Endodermal cell (in vitro differentiated cells): ENCODE measurements around the gene DENND1A. TPM values are rescaled to one million over a fixed set of nuclear protein-coding genes. Genes with fewer than 3 reads are reported as not detected.

ENCODE experiments used
- DNase-seq: peaks from one replicate; pipeline ENCODE4 v3.0.0-alpha.2; 2017
- H3K27ac ChIP-seq: 2 replicates; pipeline ENCODE4 v1.5.1; 2013; ENCODE audit warnings: mild to moderate bottlenecking, low read depth, low read length, moderate library complexity
- H3K27me3 ChIP-seq: 2 replicates; pipeline ENCODE4 v1.6.1; 2013; ENCODE audit warnings: mild to moderate bottlenecking, low read length, moderate library complexity; ENCODE audit not compliant: insufficient read depth, control insufficient read depth, poor library complexity, severe bottlenecking
- H3K36me3 ChIP-seq: 2 replicates; pipeline ENCODE4 v1.7.0; 2013; ENCODE audit warnings: mild to moderate bottlenecking, low read length, moderate library complexity; ENCODE audit not compliant: control insufficient read depth, insufficient read depth
- H3K4me1 ChIP-seq: one replicate; pipeline ENCODE4 v1.7.0; 2013; ENCODE audit warnings: low read length; ENCODE audit not compliant: control insufficient read depth, insufficient read depth
- H3K4me3 ChIP-seq: 2 replicates; pipeline ENCODE4 v1.5.1; 2013; ENCODE audit warnings: mild to moderate bottlenecking, low read length, moderate library complexity
- H3K9ac ChIP-seq: 2 replicates; pipeline ENCODE4 v1.6.1; 2013; ENCODE audit warnings: mild to moderate bottlenecking, low read length, moderate library complexity; ENCODE audit not compliant: poor library complexity, severe bottlenecking; ENCODE audit errors: extremely low read depth
- H3K9me3 ChIP-seq: 2 replicates; pipeline ENCODE4 v1.6.1; 2013; ENCODE audit warnings: mild to moderate bottlenecking, low read length, moderate library complexity; ENCODE audit not compliant: control insufficient read depth
- H3K27ac Mint-ChIP-seq: 2 replicates; pipeline ENCODE4 v1.8.0; 2020; ENCODE audit warnings: mixed read lengths
- H3K27me3 Mint-ChIP-seq: 2 replicates; pipeline ENCODE4 v1.8.0; 2021; ENCODE audit warnings: mild to moderate bottlenecking, mixed read lengths; ENCODE audit not compliant: insufficient read depth
- H3K36me3 Mint-ChIP-seq: 2 replicates; pipeline ENCODE4 v1.8.0; 2020; ENCODE audit warnings: low read depth, mixed read lengths
- H3K4me1 Mint-ChIP-seq: 2 replicates; pipeline ENCODE4 v1.8.0; 2020; ENCODE audit warnings: mixed read lengths
- H3K4me3 Mint-ChIP-seq: 2 replicates; pipeline ENCODE4 v1.8.0; 2020; ENCODE audit warnings: mild to moderate bottlenecking, moderate library complexity, mixed read lengths
- H3K9me3 Mint-ChIP-seq: 2 replicates; pipeline ENCODE4 v1.8.0; 2020; ENCODE audit warnings: mild to moderate bottlenecking, mixed read lengths
- WGBS, 2 experiments: methylation state at CpG; one replicate each; pipeline versions ENCODE4 v1.1.5 to v1.1.7; 2013; ENCODE audit warnings: missing lambda C conversion rate in 2 of 2, mixed read lengths in 1 of 2; ENCODE audit not compliant: insufficient coverage in 1 of 2, insufficient read length in 1 of 2; 5-methylcytosine and 5-hydroxymethylcytosine counted together
- total RNA-seq, 2 donors: library from RNA; stranded (reverse); fragmentation: NEBNext Ultra II Directional in 1 of 2; extraction: Animal tissue kit (Norgen Biotek cat#: 25700) in 1 of 2; gene quantifications; 2 replicates in 1 of 2; 3 replicates in 1 of 2; pipeline ENCODE4 v1.2.1, GENCODE V29; 2021
- TF ChIP-seq, protein P1 (sequence below): fragments of 200-600 bp; sonication (generic); conservative IDR thresholded peaks from 2 replicates; pipeline ENCODE4 v1.5.0; 2021; ENCODE audit warnings: antibody characterized with exemption, mild to moderate bottlenecking

DENND1A gene
- total RNA-seq, 2 donors from 2014 or later: 29.5 to 38.4 TPM

DNA sequence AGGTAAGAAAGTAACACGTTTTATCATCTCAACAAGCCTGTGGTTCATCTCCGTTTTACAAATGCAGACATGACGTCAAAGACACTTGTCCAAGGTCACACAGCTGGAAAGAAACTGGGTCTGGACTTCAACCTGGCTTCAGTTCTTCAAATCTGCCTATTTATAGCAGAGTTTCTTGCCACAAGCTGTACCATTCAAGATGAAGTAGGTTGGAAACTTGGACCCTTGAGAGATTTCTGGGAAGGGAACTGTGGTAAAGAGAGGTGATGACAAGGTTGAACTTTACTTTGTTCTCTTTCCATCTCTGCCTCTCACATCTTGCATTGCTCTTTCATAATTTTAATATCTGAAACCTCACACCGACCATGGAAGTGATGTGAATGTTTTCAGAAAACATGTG, 29.9 kb upstream of the DENND1A start:
- H3K36me3 ChIP-seq: no peaks in the 10 kb centered on the region
- H3K9me3 ChIP-seq: no peaks in the 10 kb centered on the region
- Mint-ChIP-seq H3K27ac (no peak overlapping the region), H3K4me3 (no peak overlapping the region), H3K27me3 (peaks cover 19% of the 10 kb centered on the region), H3K9me3 (no peaks in the 10 kb centered on the region), H3K4me1 (peaks cover 4% of the 10 kb centered on the region), H3K36me3 (no peaks in the 10 kb centered on the region)
- no peak overlapping the region for H3K27ac ChIP-seq
- WGBS, 2 experiments: 88 to 90% methylated on average over 3 to 4 of the region's 4 CpGs
- no peak overlapping the region for H3K4me3 ChIP-seq
- H3K9ac ChIP-seq: no peak overlapping the region
- H3K27me3 ChIP-seq: peaks cover 2% of the 10 kb centered on the region
- TF ChIP-seq, protein P1, sequence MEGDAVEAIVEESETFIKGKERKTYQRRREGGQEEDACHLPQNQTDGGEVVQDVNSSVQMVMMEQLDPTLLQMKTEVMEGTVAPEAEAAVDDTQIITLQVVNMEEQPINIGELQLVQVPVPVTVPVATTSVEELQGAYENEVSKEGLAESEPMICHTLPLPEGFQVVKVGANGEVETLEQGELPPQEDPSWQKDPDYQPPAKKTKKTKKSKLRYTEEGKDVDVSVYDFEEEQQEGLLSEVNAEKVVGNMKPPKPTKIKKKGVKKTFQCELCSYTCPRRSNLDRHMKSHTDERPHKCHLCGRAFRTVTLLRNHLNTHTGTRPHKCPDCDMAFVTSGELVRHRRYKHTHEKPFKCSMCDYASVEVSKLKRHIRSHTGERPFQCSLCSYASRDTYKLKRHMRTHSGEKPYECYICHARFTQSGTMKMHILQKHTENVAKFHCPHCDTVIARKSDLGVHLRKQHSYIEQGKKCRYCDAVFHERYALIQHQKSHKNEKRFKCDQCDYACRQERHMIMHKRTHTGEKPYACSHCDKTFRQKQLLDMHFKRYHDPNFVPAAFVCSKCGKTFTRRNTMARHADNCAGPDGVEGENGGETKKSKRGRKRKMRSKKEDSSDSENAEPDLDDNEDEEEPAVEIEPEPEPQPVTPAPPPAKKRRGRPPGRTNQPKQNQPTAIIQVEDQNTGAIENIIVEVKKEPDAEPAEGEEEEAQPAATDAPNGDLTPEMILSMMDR: no peak
- DNase-seq: no peak
- no peaks in the 10 kb centered on the region for H3K4me1 ChIP-seq

DNA sequence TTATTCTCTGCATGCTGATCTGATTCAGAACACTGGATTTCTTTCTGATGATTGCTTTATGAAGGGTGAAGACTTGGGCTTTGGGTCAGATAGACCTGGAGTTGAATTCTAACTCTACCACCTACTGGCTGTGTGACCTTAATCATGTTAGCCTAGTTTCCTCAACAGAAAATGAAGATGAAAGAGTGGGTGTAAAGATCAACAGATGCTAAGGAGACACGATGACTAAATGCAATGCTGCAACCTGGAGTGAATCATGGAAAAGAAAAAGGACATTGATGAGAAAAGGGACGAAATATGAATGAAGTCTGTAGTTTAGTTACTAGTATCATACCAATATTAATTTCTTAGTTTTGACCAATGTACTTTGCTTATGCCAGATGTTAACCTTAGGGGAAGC, 27.8 kb upstream of the DENND1A start:
- WGBS, 2 experiments: 75 to 76% methylated on average over 1 to 2 of the region's 2 CpGs
- Histone ChIP-seq H3K36me3 (no peaks in the 10 kb centered on the region), H3K4me1 (no peaks in the 10 kb centered on the region), H3K9me3 (no peaks in the 10 kb centered on the region), H3K27ac (no peak overlapping the region), H3K4me3 (no peak overlapping the region), H3K9ac (no peak overlapping the region), H3K27me3 (no peaks in the 10 kb centered on the region)
- no peak overlapping the region for H3K4me3 Mint-ChIP-seq
- H3K27ac Mint-ChIP-seq: no peak overlapping the region
- H3K9me3 Mint-ChIP-seq: no peaks in the 10 kb centered on the region
- peaks cover 18% of the 10 kb centered on the region for H3K27me3 Mint-ChIP-seq
- DNase-seq: no peak
- TF ChIP-seq, protein P1: no peak
- H3K4me1 Mint-ChIP-seq: peaks cover 4% of the 10 kb centered on the region
- H3K36me3 Mint-ChIP-seq: no peaks in the 10 kb centered on the region

DNA sequence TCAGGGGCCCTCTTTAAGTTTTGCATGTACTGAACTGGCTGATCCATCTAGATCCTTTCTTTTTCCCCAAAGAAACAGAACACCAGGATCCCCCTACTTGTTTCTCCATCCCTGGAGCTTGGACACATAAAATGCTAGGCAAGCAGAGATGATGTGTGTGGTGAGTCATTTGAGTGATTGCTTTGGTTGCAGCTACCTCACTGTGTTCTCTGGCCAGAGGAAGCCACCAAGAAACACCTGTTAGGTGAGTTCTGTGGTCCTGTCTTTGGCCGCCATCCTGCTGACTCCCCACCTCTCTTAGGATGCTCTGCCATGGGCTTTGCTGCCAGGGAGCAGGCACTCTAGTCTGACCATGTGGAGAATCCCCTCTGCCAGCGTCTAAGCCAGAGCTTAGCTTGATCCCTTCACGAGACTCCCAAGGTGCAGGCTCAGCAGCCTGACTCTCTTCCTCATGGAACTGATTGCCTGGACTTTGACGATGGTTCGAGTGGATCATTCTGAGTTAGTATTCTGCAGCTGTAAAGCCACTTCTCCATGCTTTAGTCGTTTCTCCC, 27.3 kb upstream of the DENND1A start:
- TF ChIP-seq, protein P1: no peak
- Mint-ChIP-seq H3K27me3 (peaks cover 20% of the 10 kb centered on the region), H3K4me3 (no peak overlapping the region), H3K36me3 (no peaks in the 10 kb centered on the region), H3K9me3 (no peaks in the 10 kb centered on the region), H3K27ac (no peak overlapping the region), H3K4me1 (peaks cover 4% of the 10 kb centered on the region)
- WGBS, 2 experiments: 89 to 94% methylated on average over 5 to 6 of the region's 6 CpGs
- H3K36me3 ChIP-seq: no peaks in the 10 kb centered on the region
- no peaks in the 10 kb centered on the region for H3K4me1 ChIP-seq
- no peak overlapping the region for H3K27ac ChIP-seq
- no peaks in the 10 kb centered on the region for H3K9me3 ChIP-seq
- H3K4me3 ChIP-seq: no peak overlapping the region
- H3K9ac ChIP-seq: no peak overlapping the region
- H3K27me3 ChIP-seq: no peaks in the 10 kb centered on the region
- no peak for DNase-seq
